PC-9 (cell line): ENCODE results near the gene HES3.

Experiments used
- EZH2 ChIP-seq: fragments of 200-600 bp; sonication (generic); IDR thresholded peaks from 2 replicates; pipeline ENCODE4 v1.8.0; 2017; ENCODE audit warnings: antibody characterized with exemption, low read depth
- TF ChIP-seq, protein P1 (sequence below): fragments of 200-600 bp; sonication (generic); conservative IDR thresholded peaks from 2 replicates; pipeline ENCODE4 v1.6.1; 2017; ENCODE audit warnings: mixed run types, antibody characterized with exemption, mild to moderate bottlenecking, moderate library complexity

DNA sequence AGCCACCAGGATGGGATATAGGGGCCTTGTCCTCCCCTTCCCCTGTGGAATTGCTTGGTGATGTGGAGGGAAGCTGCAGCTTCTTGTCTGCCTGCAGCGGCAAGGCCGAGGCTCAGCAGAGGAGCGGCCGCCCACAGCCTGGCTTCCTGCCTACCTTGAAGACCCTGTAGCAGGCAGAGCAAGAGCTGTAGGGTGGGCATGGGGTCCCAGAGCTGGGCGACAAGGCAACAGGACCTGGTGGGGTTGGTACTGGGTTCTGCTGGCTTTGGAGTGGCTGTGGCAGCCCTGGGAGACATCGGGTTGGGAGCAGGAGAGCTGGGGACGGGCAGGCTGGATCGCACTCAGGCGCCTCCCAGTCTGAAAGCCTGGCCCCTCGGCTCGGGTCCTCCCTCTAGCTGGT, 22.7 kb downstream of the HES3 start:
- TF ChIP-seq, protein P1, sequence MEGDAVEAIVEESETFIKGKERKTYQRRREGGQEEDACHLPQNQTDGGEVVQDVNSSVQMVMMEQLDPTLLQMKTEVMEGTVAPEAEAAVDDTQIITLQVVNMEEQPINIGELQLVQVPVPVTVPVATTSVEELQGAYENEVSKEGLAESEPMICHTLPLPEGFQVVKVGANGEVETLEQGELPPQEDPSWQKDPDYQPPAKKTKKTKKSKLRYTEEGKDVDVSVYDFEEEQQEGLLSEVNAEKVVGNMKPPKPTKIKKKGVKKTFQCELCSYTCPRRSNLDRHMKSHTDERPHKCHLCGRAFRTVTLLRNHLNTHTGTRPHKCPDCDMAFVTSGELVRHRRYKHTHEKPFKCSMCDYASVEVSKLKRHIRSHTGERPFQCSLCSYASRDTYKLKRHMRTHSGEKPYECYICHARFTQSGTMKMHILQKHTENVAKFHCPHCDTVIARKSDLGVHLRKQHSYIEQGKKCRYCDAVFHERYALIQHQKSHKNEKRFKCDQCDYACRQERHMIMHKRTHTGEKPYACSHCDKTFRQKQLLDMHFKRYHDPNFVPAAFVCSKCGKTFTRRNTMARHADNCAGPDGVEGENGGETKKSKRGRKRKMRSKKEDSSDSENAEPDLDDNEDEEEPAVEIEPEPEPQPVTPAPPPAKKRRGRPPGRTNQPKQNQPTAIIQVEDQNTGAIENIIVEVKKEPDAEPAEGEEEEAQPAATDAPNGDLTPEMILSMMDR = no peak
- no peak for TF ChIP-seq EZH2
